SK-N-MC (cell line): ENCODE data around the gene GRIN3A.

Experiments used
- EZH2 ChIP-seq: fragments of 200-600 bp; sonication (generic); IDR thresholded peaks from one replicate; pipeline ENCODE4 v1.6.1; 2017; ENCODE audit warnings: antibody characterized with exemption
- FOXP2 ChIP-seq: optimal IDR thresholded peaks from 2 replicates; pipeline ENCODE3; 2011; ENCODE audit warnings: mild to moderate bottlenecking, moderate library complexity; ENCODE audit not compliant: insufficient read depth; ENCODE audit errors: extremely low read length, control extremely low read depth
- POLR2AphosphoS5 ChIP-seq: IDR thresholded peaks from 2 replicates; pipeline ENCODE4 v1.6.1; 2012; ENCODE audit warnings: mild to moderate bottlenecking, low read depth, low read length, borderline replicate concordance

DNA sequence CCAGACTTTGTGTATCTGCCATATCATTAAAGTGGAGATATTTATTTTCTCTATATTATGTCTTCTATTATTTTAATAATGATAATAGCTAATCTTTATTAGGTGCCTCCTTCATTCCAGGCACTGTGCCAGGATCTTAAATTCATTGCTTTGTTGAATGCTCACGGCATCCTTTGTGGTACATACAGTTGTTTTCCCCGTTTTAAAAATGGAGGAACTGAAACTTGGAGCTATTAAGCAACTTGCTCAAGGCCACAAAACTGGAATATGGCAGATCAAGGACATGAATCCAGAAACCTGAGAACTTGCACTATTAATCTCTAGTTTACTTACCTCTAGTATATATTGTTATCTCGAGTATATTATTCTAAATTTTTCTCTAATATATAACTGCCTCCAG lies 102.2 kb downstream of the GRIN3A start:
- no peak for TF ChIP-seq POLR2AphosphoS5
- no peak for TF ChIP-seq EZH2
- no peak for TF ChIP-seq FOXP2
